HCT116 (cell line): ENCODE results near the gene SLAMF1. TPM values are rescaled to one million over a fixed set of nuclear protein-coding genes. Genes with fewer than 3 reads are reported as not detected.

Source experiments
- ATAC-seq: fragments of 200-7000 bp; cut with Tn5 transposase; 2 replicates; pipeline ENCODE4 v1.9.1; 2020; ENCODE audit warnings: mild to moderate bottlenecking, moderate library complexity
- BruUV-seq: library from RNA; stranded (reverse); fragments of 400-500 nt; replicated peaks from 2 replicates; lab custom pipeline; 2021; lab: Mats Ljungman, UMichigan
- CTCF ChIA-PET: fragments of 300-600 bp; sonication (Branson Sonifier 250); formaldehyde crosslinking; loops from one replicate; lab custom pipeline; 2021; ENCODE audit warnings: antibody characterized with exemption; lab: Charles Lee
- POLR2A ChIA-PET: fragments of 300-600, 350-600 bp; sonication (Branson Sonifier 250); formaldehyde crosslinking; loops from one replicate; lab custom pipeline; 2021; ENCODE audit warnings: antibody characterized with exemption; lab: Charles Lee
- RAD21 ChIA-PET, 2 experiments: fragments of 300-600 bp; sonication (Branson Sonifier 250); formaldehyde crosslinking; loops; one replicate each; lab custom pipeline; 2023; ENCODE audit warnings: low total read pairs in 2 of 2; ENCODE audit not compliant: uncharacterized antibody in 2 of 2, unreplicated experiment in 2 of 2, low non-redundant PET in 1 of 2; lab: Charles Lee
- DNase-seq: peaks from one replicate; pipeline ENCODE4 v3.0.0-alpha.2; 2010; ENCODE audit warnings: low read depth, low spot score
- H2AFZ ChIP-seq: fragments of 200-600 bp; shearing (Covaris generic), sonication (generic); 2 replicates; pipeline ENCODE4 v1.6.1; 2017; ENCODE audit warnings: low read depth, mixed run types, mixed read lengths, antibody characterized with exemption, low read length; ENCODE audit not compliant: poor library complexity, severe bottlenecking
- H3K27ac ChIP-seq: 2 replicates; pipeline ENCODE4 v1.5.1; 2012; ENCODE audit warnings: low read depth, low read length
- H3K27me3 ChIP-seq: fragments of 200-600 bp; sonication (generic); 2 replicates; pipeline ENCODE4 v1.6.1; 2016; ENCODE audit warnings: mixed run types, low read length, mixed read lengths; ENCODE audit not compliant: insufficient read depth
- H3K36me3 ChIP-seq, 2 experiments: fragments of 200-500 bp in 1 of 2; fragments of 200-600 bp in 1 of 2; sonication (Bioruptor generic) in 1 of 2; sonication (generic) in 1 of 2; 2 replicates each; pipeline versions ENCODE4 v1.5.1 to v1.6.1; 2014 to 2016; ENCODE audit warnings: low read length in 2 of 2, inconsistent platforms in 1 of 2, mixed read lengths in 1 of 2, mixed run types in 1 of 2; ENCODE audit not compliant: insufficient read depth in 2 of 2, control insufficient read depth in 1 of 2
- H3K4me1 ChIP-seq, 2 experiments: fragments of 200-600 bp in 1 of 2; sonication (generic) in 1 of 2; 2 replicates each; pipeline versions ENCODE4 v1.5.1 to v1.6.1; 2012 to 2017; ENCODE audit warnings: low read length in 2 of 2, inconsistent platforms in 1 of 2, mild to moderate bottlenecking in 1 of 2, mixed read lengths in 1 of 2, mixed run types in 1 of 2, moderate library complexity in 1 of 2; ENCODE audit not compliant: insufficient read depth in 2 of 2, control insufficient read depth in 1 of 2
- H3K4me2 ChIP-seq: fragments of 200-600 bp; sonication (generic); 2 replicates; pipeline ENCODE4 v1.6.1; 2017; ENCODE audit warnings: mixed run types, low read length, mixed read lengths
- H3K4me3 ChIP-seq, 2 experiments: fragments of 200-600 bp in 1 of 2; sonication (generic) in 1 of 2; replicated peaks in 1 of 2; 2 replicates each; pipeline ENCODE4 v1.5.1; 2011 to 2016; ENCODE audit warnings: low read length in 2 of 2, control low read depth in 1 of 2, low read depth in 1 of 2, mild to moderate bottlenecking in 1 of 2, mixed read lengths in 1 of 2, mixed run types in 1 of 2
- H3K79me2 ChIP-seq: fragments of 200-600 bp; sonication (generic); 2 replicates; pipeline ENCODE4 v1.6.1; 2017; ENCODE audit warnings: mild to moderate bottlenecking, mixed run types, low read length, moderate library complexity, mixed read lengths; ENCODE audit not compliant: insufficient read depth
- H3K9ac ChIP-seq: fragments of 200-600 bp; sonication (generic); 2 replicates; pipeline ENCODE4 v1.6.1; 2016; ENCODE audit warnings: low read length, mixed read lengths
- H3K9me2 ChIP-seq: fragments of 200-600 bp; sonication (generic), shearing (Covaris generic); 2 replicates; pipeline ENCODE4 v1.6.1; 2017; ENCODE audit warnings: mixed run types, mild to moderate bottlenecking, moderate library complexity; ENCODE audit not compliant: insufficient read depth
- H3K9me3 ChIP-seq, 2 experiments: fragments of 200-500 bp in 1 of 2; fragments of 200-600 bp in 1 of 2; sonication (Bioruptor generic) in 1 of 2; sonication (generic) in 1 of 2; 2 replicates each; pipeline ENCODE4 v1.6.1; 2014 to 2017; ENCODE audit warnings: low read length in 2 of 2, mixed read lengths in 2 of 2, inconsistent platforms in 1 of 2, low read depth in 1 of 2, mild to moderate bottlenecking in 1 of 2, mixed run types in 1 of 2, moderate library complexity in 1 of 2; ENCODE audit not compliant: control insufficient read depth in 1 of 2, insufficient read depth in 1 of 2
- H4K20me1 ChIP-seq: fragments of 200-600 bp; sonication (generic), shearing (Covaris generic); 2 replicates; pipeline ENCODE4 v1.6.1; 2017; ENCODE audit warnings: mixed run types, mild to moderate bottlenecking, moderate library complexity; ENCODE audit not compliant: insufficient read depth
- CBX3 ChIP-seq: IDR thresholded peaks from 2 replicates; pipeline ENCODE4 v1.6.1; 2012; ENCODE audit warnings: low read depth
- EGR1 ChIP-seq: IDR thresholded peaks from 2 replicates; pipeline ENCODE4 v1.6.1; 2012; ENCODE audit warnings: low read depth
- ELF1 ChIP-seq: IDR thresholded peaks from 2 replicates; pipeline ENCODE4 v1.6.1; 2012; ENCODE audit warnings: low read depth, borderline replicate concordance
- EZH2 ChIP-seq: fragments of 200-600 bp; sonication (generic); IDR thresholded peaks from 2 replicates; pipeline ENCODE4 v1.6.1; 2017; ENCODE audit warnings: antibody characterized with exemption, mixed run types
- EZH2phosphoT487 ChIP-seq: fragments of 200-600 bp; IDR thresholded peaks from 2 replicates; pipeline ENCODE4 v1.6.1; 2018; ENCODE audit warnings: antibody characterized with exemption, borderline replicate concordance
- FOSL1 ChIP-seq: IDR thresholded peaks from 2 replicates; pipeline ENCODE4 v1.6.1; 2012; ENCODE audit warnings: low read depth
- POLR2A ChIP-seq: IDR thresholded peaks from 2 replicates; pipeline ENCODE4 v1.7.0; 2011; ENCODE audit warnings: borderline replicate concordance; ENCODE audit not compliant: insufficient read depth, insufficient read length; ENCODE audit errors: extremely low read depth
- POLR2AphosphoS5 ChIP-seq: IDR thresholded peaks from 2 replicates; pipeline ENCODE4 v1.6.1; 2011; ENCODE audit warnings: mild to moderate bottlenecking, low read depth, low read length, moderate library complexity
- SP1 ChIP-seq: IDR thresholded peaks from 2 replicates; pipeline ENCODE4 v1.6.1; 2012; ENCODE audit warnings: low read depth
- SRF ChIP-seq: IDR thresholded peaks from 2 replicates; pipeline ENCODE4 v1.6.1; 2012; ENCODE audit warnings: low read depth
- TCF7L2 ChIP-seq: IDR thresholded peaks from 2 replicates; pipeline ENCODE4 v1.7.0; 2011; ENCODE audit warnings: borderline replicate concordance, inconsistent platforms; ENCODE audit not compliant: insufficient read depth, insufficient read length; ENCODE audit errors: extremely low read depth
- YY1 ChIP-seq: IDR thresholded peaks from 2 replicates; pipeline ENCODE4 v1.6.1; 2011; ENCODE audit warnings: low read length, low read depth, moderate library complexity, mild to moderate bottlenecking; ENCODE audit not compliant: insufficient replicate concordance; ENCODE audit errors: extremely low read depth
- ZFX ChIP-seq: fragments of 450-650 bp; IDR thresholded peaks from 2 replicates; pipeline ENCODE4 v1.6.1; 2017
- intact Hi-C: fragments of 100-400 bp; cut with micrococcal nuclease; formaldehyde crosslinking; loops from 2 replicates; pipeline ENCODE4 v1.10.0; 2022
- total RNA-seq: library from RNA; stranded (reverse); gene quantifications from one replicate; pipeline ENCODE4 v1.2.1, GENCODE V29; 2021; ENCODE audit not compliant: unreplicated experiment
- TF ChIP-seq, protein P1 (sequence below): IDR thresholded peaks from 2 replicates; pipeline ENCODE4 v1.6.1; 2011; ENCODE audit warnings: mild to moderate bottlenecking, low read length, moderate library complexity; ENCODE audit not compliant: insufficient replicate concordance; ENCODE audit errors: extremely low read depth
- TF ChIP-seq, protein P2 (sequence below): IDR thresholded peaks from 2 replicates; pipeline ENCODE4 v1.6.1; 2012; ENCODE audit warnings: low read depth
- TF ChIP-seq, protein P3 (sequence below), 3 experiments: fragments of 200-600 bp in 1 of 3; sonication (generic) in 1 of 3; IDR thresholded peaks in 2 of 3; conservative IDR thresholded peaks in 1 of 3; 2 replicates each; pipeline ENCODE4 v1.5.1; 2012 to 2017; ENCODE audit warnings: low read depth in 2 of 3, low read length in 2 of 3, antibody characterized with exemption in 1 of 3, borderline replicate concordance in 1 of 3, control low read depth in 1 of 3, mild to moderate bottlenecking in 1 of 3, mixed read lengths in 1 of 3, mixed run types in 1 of 3, moderate library complexity in 1 of 3; ENCODE audit not compliant: insufficient read depth in 1 of 3

Gene SLAMF1
- total RNA-seq, 1 experiment from 2014 or later: 0.30 TPM

DNA sequence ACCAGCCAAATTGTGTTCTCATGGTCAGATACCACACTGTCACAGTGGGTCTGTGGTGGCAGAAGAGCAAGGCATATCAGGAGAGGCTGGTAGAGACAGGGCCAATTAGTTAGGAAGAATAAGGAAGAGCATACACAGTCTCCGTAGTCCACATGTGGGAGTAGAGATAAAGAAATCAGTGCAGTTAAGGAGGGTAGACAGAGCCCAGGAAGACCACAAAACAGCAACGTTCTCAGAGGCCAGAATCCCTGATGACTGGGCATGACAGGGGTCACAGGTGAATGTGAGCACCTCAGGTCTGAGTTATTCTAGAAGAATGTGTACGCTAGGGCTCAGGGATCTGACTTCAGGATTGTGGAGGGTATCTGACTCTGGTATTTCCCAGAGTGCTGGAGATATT is 33.0 kb upstream of the SLAMF1 start:
- TF ChIP-seq ZFX: no peak
- no peak for TF ChIP-seq CBX3
- TF ChIP-seq, protein P1, sequence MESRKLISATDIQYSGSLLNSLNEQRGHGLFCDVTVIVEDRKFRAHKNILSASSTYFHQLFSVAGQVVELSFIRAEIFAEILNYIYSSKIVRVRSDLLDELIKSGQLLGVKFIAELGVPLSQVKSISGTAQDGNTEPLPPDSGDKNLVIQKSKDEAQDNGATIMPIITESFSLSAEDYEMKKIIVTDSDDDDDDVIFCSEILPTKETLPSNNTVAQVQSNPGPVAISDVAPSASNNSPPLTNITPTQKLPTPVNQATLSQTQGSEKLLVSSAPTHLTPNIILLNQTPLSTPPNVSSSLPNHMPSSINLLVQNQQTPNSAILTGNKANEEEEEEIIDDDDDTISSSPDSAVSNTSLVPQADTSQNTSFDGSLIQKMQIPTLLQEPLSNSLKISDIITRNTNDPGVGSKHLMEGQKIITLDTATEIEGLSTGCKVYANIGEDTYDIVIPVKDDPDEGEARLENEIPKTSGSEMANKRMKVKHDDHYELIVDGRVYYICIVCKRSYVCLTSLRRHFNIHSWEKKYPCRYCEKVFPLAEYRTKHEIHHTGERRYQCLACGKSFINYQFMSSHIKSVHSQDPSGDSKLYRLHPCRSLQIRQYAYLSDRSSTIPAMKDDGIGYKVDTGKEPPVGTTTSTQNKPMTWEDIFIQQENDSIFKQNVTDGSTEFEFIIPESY: no peak
- TF ChIP-seq POLR2AphosphoS5: no peak
- no peak for TF ChIP-seq SP1
- TF ChIP-seq TCF7L2: no peak
- no peak for TF ChIP-seq POLR2A
- TF ChIP-seq FOSL1: no peak
- TF ChIP-seq, protein P2, sequence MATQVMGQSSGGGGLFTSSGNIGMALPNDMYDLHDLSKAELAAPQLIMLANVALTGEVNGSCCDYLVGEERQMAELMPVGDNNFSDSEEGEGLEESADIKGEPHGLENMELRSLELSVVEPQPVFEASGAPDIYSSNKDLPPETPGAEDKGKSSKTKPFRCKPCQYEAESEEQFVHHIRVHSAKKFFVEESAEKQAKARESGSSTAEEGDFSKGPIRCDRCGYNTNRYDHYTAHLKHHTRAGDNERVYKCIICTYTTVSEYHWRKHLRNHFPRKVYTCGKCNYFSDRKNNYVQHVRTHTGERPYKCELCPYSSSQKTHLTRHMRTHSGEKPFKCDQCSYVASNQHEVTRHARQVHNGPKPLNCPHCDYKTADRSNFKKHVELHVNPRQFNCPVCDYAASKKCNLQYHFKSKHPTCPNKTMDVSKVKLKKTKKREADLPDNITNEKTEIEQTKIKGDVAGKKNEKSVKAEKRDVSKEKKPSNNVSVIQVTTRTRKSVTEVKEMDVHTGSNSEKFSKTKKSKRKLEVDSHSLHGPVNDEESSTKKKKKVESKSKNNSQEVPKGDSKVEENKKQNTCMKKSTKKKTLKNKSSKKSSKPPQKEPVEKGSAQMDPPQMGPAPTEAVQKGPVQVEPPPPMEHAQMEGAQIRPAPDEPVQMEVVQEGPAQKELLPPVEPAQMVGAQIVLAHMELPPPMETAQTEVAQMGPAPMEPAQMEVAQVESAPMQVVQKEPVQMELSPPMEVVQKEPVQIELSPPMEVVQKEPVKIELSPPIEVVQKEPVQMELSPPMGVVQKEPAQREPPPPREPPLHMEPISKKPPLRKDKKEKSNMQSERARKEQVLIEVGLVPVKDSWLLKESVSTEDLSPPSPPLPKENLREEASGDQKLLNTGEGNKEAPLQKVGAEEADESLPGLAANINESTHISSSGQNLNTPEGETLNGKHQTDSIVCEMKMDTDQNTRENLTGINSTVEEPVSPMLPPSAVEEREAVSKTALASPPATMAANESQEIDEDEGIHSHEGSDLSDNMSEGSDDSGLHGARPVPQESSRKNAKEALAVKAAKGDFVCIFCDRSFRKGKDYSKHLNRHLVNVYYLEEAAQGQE: no peak
- no peak for TF ChIP-seq EGR1
- TF ChIP-seq EZH2phosphoT487: no peak
- no peak for TF ChIP-seq EZH2
- no peak for TF ChIP-seq YY1
- TF ChIP-seq, protein P3, sequence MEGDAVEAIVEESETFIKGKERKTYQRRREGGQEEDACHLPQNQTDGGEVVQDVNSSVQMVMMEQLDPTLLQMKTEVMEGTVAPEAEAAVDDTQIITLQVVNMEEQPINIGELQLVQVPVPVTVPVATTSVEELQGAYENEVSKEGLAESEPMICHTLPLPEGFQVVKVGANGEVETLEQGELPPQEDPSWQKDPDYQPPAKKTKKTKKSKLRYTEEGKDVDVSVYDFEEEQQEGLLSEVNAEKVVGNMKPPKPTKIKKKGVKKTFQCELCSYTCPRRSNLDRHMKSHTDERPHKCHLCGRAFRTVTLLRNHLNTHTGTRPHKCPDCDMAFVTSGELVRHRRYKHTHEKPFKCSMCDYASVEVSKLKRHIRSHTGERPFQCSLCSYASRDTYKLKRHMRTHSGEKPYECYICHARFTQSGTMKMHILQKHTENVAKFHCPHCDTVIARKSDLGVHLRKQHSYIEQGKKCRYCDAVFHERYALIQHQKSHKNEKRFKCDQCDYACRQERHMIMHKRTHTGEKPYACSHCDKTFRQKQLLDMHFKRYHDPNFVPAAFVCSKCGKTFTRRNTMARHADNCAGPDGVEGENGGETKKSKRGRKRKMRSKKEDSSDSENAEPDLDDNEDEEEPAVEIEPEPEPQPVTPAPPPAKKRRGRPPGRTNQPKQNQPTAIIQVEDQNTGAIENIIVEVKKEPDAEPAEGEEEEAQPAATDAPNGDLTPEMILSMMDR (IDR thresholded peaks at IDR 0.05 in 2 of 3, conservative IDR thresholded peaks at IDR 0.05 in 1 of 3; ENCODE audit: borderline replicate concordance in 1 of 3, insufficient read depth in 1 of 3, low read depth in 2 of 3, low read length in 2 of 3): no peak
- TF ChIP-seq SRF: no peak
- TF ChIP-seq ELF1: no peak
- no peaks in the 10 kb centered on the region for H4K20me1 ChIP-seq
- no peak overlapping the region for H3K27ac ChIP-seq
- intact Hi-C loops: loop anchor here (5.0 kb wide), 3 partner anchors 253 to 697 kb away; no protein-coding TSS in a partner anchor
- DNase-seq: no peak
- H3K79me2 ChIP-seq: no peaks in the 10 kb centered on the region
- H3K36me3 ChIP-seq: no peaks in the 10 kb centered on the region
- BruUV-seq: no TSS peak
- no peaks in the 10 kb centered on the region for H3K9me2 ChIP-seq
- RAD21 ChIA-PET: no interaction called here
- no peak overlapping the region for H2AFZ ChIP-seq
- no peak for ATAC-seq
- no peaks in the 10 kb centered on the region for H3K27me3 ChIP-seq
- no peak overlapping the region for H3K4me2 ChIP-seq
- H3K9me3 ChIP-seq: no peaks in the 10 kb centered on the region
- no peak overlapping the region for H3K9ac ChIP-seq
- CTCF ChIA-PET: interaction anchor here (2.8 kb wide), 1 partner anchor 98 kb away, joined by 8 read pairs; no protein-coding TSS in a partner anchor
- H3K4me3 ChIP-seq: no peak overlapping the region
- POLR2A ChIA-PET: no interaction called here
- H3K4me1 ChIP-seq: peaks cover 0 to 7% of the 10 kb centered on the region in 2 experiments; a peak in 2 of 4 replicates
